Neutrophil (primary cell): Measurements from ENCODE around the gene EXOC6B.

Source experiments
- H3K27ac ChIP-seq: fragments of 200-600 bp; sonication (generic); 2 replicates; pipeline ENCODE4 v1.5.1; 2016; ENCODE audit warnings: mild to moderate bottlenecking, moderate library complexity
- H3K27me3 ChIP-seq: fragments of 200-600 bp; sonication (generic); 2 replicates; pipeline ENCODE4 v1.6.0; 2016; ENCODE audit warnings: mild to moderate bottlenecking
- H3K36me3 ChIP-seq: fragments of 200-600 bp; sonication (generic); 2 replicates; pipeline ENCODE4 v1.5.1; 2017
- H3K4me1 ChIP-seq, 2 experiments: fragments of 200-600 bp in 1 of 2; sonication (generic) in 1 of 2; 1 replicate in 1 of 2; 2 replicates in 1 of 2; pipeline versions ENCODE4 v1.5.1 to v1.6.1; 2013 to 2016; ENCODE audit warnings: low read depth in 1 of 2, low read length in 1 of 2, mild to moderate bottlenecking in 1 of 2, moderate library complexity in 1 of 2; ENCODE audit not compliant: control insufficient read depth in 1 of 2, insufficient read depth in 1 of 2
- H3K4me3 ChIP-seq, 2 experiments: fragments of 200-600 bp in 1 of 2; sonication (generic) in 1 of 2; 1 replicate in 1 of 2; 2 replicates in 1 of 2; pipeline ENCODE4 v1.5.1; 2013 to 2016; ENCODE audit warnings: low read depth in 1 of 2, low read length in 1 of 2, mild to moderate bottlenecking in 1 of 2, moderate library complexity in 1 of 2
- H3K9me3 ChIP-seq: fragments of 200-600 bp; sonication (generic); 2 replicates; pipeline ENCODE4 v1.5.1; 2016
- TF ChIP-seq, protein P1 (sequence below): fragments of 200-600 bp; sonication (generic); IDR thresholded peaks from 2 replicates; pipeline ENCODE4 v1.5.1; 2016; ENCODE audit warnings: antibody characterized with exemption

The EXOC6B gene

DNA sequence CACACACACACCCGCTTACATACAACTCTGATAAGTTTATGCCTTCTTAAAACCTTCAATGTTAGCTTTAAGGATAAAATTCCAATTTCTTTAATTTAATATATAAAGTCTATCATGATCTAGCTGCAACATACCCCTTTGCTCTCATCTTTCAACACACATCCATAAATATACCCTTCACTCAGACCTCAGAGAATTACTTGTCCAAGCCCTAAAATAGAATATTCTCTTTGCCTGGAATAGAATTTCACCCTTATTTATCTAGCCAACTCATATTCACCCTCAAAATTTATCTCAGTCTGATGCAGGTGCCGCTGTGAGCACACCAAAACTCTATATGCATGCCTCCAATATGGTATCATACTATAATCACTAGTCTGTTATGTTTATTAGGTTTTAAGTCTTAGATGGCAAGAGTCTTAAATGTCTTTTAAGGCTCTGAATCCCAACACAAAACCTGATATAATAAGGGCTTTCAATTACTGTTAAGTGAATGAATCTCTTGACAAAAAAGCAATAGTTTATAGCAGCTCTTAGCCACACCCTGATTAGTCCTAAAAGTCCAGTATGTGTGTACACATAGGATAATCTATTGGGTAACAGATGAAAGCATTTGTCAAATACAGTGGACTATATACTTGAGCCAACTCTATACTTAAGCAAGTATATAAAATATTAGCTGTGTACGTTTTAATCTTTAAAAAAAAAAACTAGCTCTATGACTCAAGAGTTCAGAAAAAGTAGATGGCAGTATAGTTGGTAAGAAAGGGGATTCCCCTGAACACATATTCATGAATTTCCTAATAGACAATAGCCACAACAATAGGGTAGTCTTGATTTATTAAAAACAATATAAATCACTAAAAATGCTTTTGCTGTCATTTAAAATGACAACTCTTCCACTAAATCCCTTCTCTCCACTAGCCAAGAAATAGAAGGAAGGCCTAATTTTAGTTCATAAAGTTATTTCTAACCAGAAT lies 144.5 kb downstream of the EXOC6B start:
- TF ChIP-seq, protein P1, sequence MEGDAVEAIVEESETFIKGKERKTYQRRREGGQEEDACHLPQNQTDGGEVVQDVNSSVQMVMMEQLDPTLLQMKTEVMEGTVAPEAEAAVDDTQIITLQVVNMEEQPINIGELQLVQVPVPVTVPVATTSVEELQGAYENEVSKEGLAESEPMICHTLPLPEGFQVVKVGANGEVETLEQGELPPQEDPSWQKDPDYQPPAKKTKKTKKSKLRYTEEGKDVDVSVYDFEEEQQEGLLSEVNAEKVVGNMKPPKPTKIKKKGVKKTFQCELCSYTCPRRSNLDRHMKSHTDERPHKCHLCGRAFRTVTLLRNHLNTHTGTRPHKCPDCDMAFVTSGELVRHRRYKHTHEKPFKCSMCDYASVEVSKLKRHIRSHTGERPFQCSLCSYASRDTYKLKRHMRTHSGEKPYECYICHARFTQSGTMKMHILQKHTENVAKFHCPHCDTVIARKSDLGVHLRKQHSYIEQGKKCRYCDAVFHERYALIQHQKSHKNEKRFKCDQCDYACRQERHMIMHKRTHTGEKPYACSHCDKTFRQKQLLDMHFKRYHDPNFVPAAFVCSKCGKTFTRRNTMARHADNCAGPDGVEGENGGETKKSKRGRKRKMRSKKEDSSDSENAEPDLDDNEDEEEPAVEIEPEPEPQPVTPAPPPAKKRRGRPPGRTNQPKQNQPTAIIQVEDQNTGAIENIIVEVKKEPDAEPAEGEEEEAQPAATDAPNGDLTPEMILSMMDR = no peak
- Histone ChIP-seq H3K4me1 (no peaks in the 10 kb centered on the region), H3K9me3 (no peaks in the 10 kb centered on the region), H3K36me3 (no peaks in the 10 kb centered on the region), H3K4me3 (no peak overlapping the region), H3K27ac (no peak overlapping the region), H3K27me3 (no peaks in the 10 kb centered on the region)

DNA sequence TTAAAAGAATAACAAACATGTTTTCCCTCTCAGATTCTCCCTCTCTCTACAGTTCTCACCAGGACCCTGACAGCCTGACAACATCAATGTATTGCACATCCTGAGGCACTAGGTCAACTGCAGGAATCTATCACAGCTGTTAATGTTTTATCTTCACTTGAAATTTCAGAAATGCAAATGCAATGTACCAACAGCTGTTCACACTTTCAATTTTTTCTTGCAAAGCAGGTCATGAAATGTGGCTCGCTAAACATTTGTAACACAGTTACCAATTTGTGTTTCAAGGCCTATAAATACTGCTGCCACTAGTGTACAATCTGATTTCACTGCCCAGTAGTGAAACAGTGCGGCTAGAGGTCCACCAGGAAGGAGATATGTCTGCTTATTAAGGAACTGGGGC lies 147.8 kb downstream of the EXOC6B start:
- TF ChIP-seq, protein P1 = no peak
- Histone ChIP-seq H3K4me1 (no peaks in the 10 kb centered on the region), H3K36me3 (no peaks in the 10 kb centered on the region), H3K9me3 (no peaks in the 10 kb centered on the region), H3K27ac (no peak overlapping the region), H3K27me3 (no peaks in the 10 kb centered on the region), H3K4me3 (no peak overlapping the region)

DNA sequence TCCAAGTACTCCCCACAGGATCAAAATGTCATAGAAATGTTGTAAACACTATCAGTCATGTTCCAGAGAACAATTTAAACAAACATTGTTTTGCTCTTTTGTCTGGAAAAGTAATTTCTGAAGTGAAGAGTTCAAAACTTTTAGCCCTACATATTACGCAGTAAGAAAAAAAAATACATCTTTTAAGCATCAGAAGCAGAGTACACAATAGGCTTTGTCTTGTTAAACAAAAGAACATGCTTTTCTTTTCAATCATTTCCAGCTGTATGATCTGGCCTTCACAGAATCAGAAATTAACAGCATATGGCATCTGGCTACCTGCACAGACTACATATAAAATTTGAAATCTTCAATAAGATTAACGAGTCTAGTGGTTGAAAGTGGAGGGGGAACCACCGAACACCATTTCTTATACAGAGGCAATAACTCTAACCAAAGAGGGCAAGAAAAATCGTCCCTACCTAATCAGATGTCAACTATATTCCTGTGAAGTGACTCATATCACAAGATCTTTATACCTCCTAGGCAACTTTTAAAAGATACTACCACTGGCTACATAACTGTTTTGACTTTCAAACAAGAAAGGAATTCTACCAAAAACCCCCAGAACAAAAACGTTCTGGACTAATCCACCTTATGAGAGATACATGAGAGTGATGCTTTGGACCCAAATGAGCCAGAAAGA lies 149.3 kb downstream of the EXOC6B start:
- H3K9me3 ChIP-seq = no peaks in the 10 kb centered on the region
- TF ChIP-seq, protein P1 = no peak

DNA sequence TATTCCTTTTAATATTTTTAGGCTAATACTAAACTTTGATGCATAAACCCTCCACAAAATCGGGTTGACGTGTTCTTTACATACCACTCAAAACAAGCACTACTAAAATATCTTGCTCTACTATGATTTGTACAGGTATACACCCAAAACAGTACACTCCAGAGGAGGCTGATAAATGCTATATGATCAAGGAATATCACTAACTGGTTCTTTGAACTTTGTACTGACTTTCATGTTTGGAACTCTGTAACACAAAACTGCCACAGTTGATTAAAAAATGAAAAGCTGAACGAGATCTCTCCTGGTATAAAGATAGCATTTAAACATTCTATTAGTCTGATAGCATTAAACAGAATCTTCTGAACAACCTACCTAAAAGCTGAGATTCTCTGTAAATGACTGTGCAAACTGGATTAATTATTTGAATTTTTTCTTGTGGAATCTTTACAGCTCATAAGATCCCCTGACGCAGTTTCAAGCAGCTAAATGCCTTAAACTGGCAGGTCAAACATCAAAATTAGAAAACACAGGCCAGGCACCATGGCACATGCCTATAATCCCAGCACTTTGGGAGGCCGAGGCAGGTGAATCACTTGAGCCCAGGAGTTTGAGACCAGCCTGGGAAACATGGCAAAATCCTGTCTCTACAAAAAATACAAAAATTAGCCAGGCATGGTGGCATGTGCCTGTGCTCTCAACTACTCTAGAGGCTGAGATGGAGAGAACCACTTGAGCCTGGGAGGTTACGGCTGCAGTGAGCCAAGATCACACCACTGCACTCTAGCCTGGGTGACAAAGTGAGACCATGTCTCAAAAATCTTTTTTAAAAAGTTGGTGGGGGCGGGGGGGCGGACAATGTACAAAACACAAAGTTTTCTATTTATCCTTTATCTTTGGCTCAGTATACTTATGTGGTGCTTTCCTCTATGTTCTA lies 150.6 kb downstream of the EXOC6B start:
- Histone ChIP-seq H3K27ac (no peak overlapping the region), H3K4me1 (no peaks in the 10 kb centered on the region), H3K27me3 (no peaks in the 10 kb centered on the region), H3K4me3 (no peak overlapping the region), H3K36me3 (no peaks in the 10 kb centered on the region), H3K9me3 (no peaks in the 10 kb centered on the region)
- TF ChIP-seq, protein P1 = no peak

More for the DNA sequence above, 149.3 kb downstream of the EXOC6B start:
- H3K27ac ChIP-seq = no peak overlapping the region
- H3K36me3 ChIP-seq = no peaks in the 10 kb centered on the region
- no peaks in the 10 kb centered on the region for H3K4me1 ChIP-seq
- H3K27me3 ChIP-seq = no peaks in the 10 kb centered on the region
- H3K4me3 ChIP-seq = no peak overlapping the region

DNA sequence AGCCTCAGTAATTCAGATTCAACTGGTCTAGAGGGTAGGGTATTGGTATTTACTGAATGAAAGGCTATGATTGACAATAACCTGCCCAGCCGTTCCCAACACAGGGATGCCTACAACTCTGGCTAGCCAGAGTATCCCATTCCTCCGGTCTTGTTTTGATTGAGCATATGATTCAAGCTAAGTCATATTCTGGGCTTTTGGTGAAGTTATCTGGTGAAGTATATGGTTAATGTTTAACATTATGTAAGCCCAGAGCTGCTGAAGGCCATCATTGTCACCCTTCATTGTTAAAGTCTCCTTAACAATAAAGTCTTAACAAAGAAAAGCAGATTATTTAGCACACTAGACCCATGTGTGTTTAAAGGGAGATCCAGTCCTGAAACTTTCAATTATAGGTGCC lies 152.6 kb downstream of the EXOC6B start:
- H3K27ac ChIP-seq = no peak overlapping the region
- no peak overlapping the region for H3K4me3 ChIP-seq
- H3K36me3 ChIP-seq = no peaks in the 10 kb centered on the region
- TF ChIP-seq, protein P1 = no peak
- no peaks in the 10 kb centered on the region for H3K9me3 ChIP-seq
- H3K4me1 ChIP-seq = no peaks in the 10 kb centered on the region
- H3K27me3 ChIP-seq = no peaks in the 10 kb centered on the region
